Measurements from ENCODE around the gene OR6Q1.
"Not testable (repeated sequence)": the region's sequence is repeated elsewhere in the genome, so short reads cannot be mapped to it uniquely, and the experiment has no call there.

Gene OR6Q1, protein sequence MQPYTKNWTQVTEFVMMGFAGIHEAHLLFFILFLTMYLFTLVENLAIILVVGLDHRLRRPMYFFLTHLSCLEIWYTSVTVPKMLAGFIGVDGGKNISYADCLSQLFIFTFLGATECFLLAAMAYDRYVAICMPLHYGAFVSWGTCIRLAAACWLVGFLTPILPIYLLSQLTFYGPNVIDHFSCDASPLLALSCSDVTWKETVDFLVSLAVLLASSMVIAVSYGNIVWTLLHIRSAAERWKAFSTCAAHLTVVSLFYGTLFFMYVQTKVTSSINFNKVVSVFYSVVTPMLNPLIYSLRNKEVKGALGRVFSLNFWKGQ

DNA sequence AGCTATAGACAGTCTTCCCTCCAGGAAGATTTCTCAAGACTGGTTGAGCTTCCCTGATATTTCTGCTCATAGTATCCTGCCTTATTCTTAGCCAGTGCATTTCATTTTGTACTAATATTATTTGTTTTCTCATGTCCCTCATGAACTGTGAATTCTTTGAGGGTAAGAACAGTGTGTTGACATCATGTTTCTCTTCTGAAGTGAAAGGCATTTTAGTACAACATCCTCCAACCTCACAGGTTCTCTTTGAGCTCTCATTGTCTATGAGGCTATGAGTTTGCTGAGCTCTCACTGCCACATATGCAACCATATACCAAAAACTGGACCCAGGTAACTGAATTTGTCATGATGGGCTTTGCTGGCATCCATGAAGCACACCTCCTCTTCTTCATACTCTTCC, at the start of gene OR6Q1:
TSS of gene OR6Q1 (plus strand) at position 301 of the 400 bp plus-strand sequence. CDS start at position 301, 0 bp downstream.
- no peak for ATAC-seq

GRCh38 chr11:57981536-57981935, 49.2 kb upstream of the OR6Q1 start:
- ATAC-seq, result no peak
- no peak for DNase-seq

More for the DNA sequence above, at the start of gene OR6Q1:
- no peak for DNase-seq

DNA sequence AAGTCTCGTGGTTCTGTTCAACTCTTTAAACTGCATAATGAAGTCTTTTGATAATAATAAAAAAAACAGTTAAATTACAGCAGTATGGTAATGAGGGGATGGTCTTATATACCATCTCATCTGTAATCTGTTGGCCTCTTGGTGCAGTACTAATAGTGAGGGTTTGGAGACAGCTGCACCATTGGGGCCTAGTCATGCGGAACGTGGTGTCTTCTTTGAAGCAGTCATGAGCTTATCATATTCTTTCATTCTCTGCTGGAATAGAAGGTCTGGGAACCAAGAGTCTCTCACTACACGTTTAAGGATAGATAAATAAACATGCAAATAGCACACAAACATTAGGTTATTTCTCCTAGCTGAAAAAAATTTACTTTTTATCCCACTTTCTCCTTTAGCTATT, 48.0 kb upstream of the OR6Q1 start:
- ATAC-seq, result no peak
- no peak for DNase-seq

GRCh38 chr11:57983191-57983590, 47.6 kb upstream of the OR6Q1 start:
- no peak for DNase-seq
- ATAC-seq, result no peak

GRCh38 chr11:57999523-57999922, 31.2 kb upstream of the OR6Q1 start:
- DNase-seq, ATAC-seq: not testable (repeated sequence)

DNA sequence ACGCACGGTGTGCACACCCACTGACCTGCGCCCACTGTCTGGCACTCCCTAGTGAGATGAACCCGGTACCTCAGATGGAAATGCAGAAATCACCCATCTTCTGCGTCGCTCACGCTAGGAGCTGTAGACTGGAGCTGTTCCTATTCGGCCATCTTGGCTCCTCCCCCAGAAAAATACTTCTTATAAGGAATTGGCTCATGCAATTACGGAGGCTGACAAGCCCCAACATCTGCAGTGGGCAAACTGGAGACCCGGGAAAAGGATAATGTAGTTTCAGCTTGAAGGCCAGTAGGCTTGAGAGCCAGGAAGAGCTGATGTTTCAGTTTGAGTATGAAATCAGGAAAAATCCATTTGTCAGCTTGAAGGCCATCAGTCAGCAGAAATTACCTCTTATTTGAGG, 30.7 kb upstream of the OR6Q1 start:
- not testable (repeated sequence) for ATAC-seq, DNase-seq

DNA sequence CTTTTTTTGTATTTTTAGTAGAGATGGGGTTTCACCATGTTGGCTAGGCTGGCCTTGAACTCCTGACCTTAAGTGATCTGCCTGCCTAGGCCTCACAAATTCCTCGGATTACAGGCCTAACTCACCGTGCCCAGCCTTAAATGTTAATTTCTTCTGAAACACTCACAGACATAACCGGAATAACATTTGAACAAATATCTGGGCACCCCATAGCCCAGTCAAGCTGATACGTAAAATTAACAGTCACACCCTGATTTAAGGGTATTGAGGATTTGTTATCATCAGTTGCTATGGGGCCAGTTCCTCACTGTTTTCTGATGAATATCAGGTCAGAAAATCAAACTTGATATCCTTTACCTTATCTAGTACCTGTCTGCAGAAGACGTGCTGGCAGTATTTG, 30.1 kb upstream of the OR6Q1 start:
- DNase-seq, result no peak
- ATAC-seq, result no peak

- DNase-seq (no peak), ATAC-seq (no peak)
Measured at GRCh38 chr11:58003036-58003435, 27.7 kb upstream of the OR6Q1 start.

- DNase-seq (no peak), ATAC-seq (no peak)
Measured at GRCh38 chr11:58003591-58003990, 27.2 kb upstream of the OR6Q1 start.

DNA sequence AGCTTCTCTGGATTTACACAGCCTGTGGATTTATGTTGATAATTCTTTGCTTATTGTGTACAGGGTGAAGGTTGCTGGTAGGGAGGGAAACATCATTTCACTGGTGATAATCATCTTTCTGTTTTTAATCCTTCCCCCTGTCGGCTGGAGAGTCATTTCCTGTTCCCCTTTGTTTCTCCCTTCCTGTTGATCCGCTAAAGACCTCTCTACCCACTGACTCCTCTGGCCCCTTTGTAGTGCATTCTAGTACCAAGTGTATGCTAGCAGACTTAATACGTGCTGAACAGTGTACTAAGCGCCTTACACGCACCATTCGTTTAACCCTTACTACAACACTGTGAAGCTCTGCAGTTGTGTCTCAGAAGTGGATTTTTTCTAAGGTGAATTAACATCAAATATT, 26.1 kb upstream of the OR6Q1 start:
- ATAC-seq (no peak), DNase-seq (no peak)

DNA sequence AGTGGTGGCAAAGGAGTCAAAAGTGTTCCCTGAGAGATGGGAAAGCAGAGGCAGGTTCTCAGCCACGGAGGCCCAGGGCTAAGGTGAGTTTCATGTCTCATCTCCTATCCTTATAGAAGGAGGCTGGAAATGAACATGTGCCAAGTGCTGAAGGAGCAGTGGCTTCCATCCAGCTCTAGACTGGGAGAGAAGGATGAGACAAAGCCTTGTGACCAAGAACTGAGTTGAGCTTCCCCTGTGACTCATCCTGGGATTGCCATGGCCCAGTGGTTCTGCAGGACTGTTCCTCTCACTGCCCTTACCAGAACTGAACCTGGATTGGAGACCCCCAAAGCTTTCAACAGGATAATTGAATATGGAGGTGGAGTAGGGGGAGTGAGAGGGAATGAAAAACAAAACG, 23.8 kb upstream of the OR6Q1 start:
- ATAC-seq, result no peak
- DNase-seq, result no peak

- no peak for DNase-seq
- no peak for ATAC-seq
Measured at GRCh38 chr11:58011771-58012170, 19.0 kb upstream of the OR6Q1 start.

GRCh38 chr11:58023435-58023931, 7.3 kb upstream of the OR6Q1 start, which contains the start of gene OR9Q1:
TSS of gene OR9Q1 (plus strand) at chr11:58023881. CDS start at chr11:58179445, 155,564 bp downstream.
- ATAC-seq (no peak), DNase-seq (no peak)

DNA sequence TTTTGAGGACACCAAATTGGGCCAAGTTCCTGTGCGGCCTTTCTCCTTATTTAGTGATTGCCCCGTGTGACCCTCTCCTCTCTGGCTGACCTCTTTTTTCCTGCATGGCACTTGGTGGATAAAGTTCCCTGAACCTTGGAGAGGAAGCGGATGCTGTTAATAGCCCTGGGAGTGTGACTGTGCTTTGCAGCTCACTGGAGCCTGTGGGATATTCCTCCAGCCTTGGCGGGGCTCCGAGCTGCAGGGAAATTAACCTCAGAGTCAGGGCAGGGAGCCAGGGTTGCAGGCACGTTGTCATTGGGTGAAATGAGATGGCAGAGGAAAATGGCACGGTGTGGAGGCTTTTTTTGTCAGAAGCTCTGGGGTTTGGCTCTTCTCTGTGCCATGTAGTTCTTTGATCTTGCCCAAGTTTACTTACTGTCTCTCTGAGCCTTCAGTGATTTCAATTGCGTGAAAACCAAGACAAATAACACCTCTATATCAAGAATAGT, 6.1 kb upstream of the OR6Q1 start:
- ATAC-seq (no peak), DNase-seq (no peak)

DNA sequence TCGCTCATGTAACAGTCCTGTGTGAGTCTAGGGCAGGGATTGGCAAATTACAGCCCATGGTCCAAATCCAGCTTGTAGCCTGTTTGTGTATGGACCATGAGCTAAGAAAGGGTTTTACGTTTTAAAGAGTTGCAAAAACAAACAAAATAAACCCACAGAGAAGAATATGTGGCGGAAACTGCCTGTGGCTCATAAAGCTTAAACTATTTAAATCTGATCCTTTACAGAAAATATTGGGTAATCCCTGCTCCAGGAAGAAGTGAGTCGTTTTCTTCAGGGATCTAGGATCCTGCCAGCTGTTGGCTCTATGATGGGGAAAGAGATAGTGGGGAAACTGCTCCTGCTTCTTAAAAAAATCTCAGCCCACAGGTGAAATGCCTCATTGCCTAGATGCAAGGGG, 3.4 kb upstream of the OR6Q1 start:
- no peak for DNase-seq
- ATAC-seq, result no peak

GRCh38 chr11:58028687-58029411, 1.9 kb upstream of the OR6Q1 start:
- DNase-seq (no peak), ATAC-seq (no peak)

GRCh38 chr11:58034471-58034870, 3.7 kb downstream of the OR6Q1 start:
- DNase-seq, result no peak

GRCh38 chr11:58039589-58039988, 8.8 kb downstream of the OR6Q1 start:
- no peak for DNase-seq
- no peak for ATAC-seq

More at GRCh38 chr11:58034471-58034870, 3.7 kb downstream of the OR6Q1 start:
- ATAC-seq, result no peak

- DNase-seq (no peak), ATAC-seq (no peak)
Measured at GRCh38 chr11:58043379-58043778, 12.6 kb downstream of the OR6Q1 start.

GRCh38 chr11:58046231-58046630, 15.5 kb downstream of the OR6Q1 start:
- ATAC-seq (no peak), DNase-seq (no peak)

DNA sequence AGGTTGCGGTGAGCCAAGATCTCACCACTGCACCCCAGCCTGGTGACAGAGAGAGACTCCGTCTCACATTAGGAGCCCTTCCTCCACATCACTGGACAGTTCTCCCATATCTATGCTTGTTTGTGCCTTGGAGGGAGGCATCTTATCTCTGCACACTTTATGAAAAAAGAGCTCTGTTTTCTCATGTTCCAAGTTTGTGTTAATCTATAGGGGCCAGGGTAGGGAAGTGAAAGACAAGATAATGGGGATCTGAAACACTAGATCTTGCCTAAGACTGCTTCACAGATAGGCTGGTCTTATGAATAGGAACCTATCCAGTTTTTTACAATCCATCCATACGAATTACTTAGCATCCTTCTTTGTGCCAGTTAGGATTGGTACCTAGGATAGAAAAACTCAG, 17.1 kb downstream of the OR6Q1 start:
- DNase-seq, result no peak
- no peak for ATAC-seq

GRCh38 chr11:58055806-58056401, 25.2 kb downstream of the OR6Q1 start:
- no peak for ATAC-seq
- DNase-seq, result no peak

DNA sequence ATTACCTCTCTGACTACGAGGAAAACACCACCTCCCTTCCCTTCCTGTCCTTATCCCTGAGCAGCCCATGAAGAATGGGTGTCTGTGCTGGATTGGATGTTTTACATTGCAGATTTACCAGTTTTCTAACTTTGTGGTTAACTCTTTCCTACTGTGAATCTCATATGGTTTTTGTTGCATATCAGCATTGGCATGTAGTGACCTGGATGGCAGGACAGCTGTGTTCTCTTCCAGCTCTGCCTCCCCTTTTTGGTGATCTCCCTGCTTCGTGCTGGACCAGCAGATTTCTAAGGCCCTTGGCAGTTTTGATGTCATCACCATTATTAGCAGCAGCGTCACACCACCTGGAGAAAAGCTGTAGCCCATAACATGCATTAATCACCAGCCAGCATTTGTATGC, 26.7 kb downstream of the OR6Q1 start:
- ATAC-seq (no peak), DNase-seq (no peak)

Data from stimulated activated naive CD8-positive, alpha-beta T cell treated with anti-CD3 and anti-CD28 coated beads, Interleukin-15, Interleukin-2, amounts not matched to agents 100 U/mL and 50 U/mL, for 24 hours (primary cell).